Activated naive CD4-positive, alpha-beta T cell (primary cell): ENCODE results near the gene PDPN.

ENCODE experiments used
- DNase-seq, 4 experiments: peaks; one replicate each; lab custom pipeline; 2025; lab: John Stamatoyannopoulos, UW

PDPN gene

GRCh38 chr1:13617773-13618172 is 34.1 kb downstream of the PDPN start:
- no peak for DNase-seq

GRCh38 chr1:13618483-13618882 is 34.9 kb downstream of the PDPN start:
- DNase-seq = no peak

- DNase-seq = no peak
These were observed 36.3 kb downstream of the PDPN start for GRCh38 chr1:13619909-13620308.

GRCh38 chr1:13620825-13621224 is 37.2 kb downstream of the PDPN start:
- DNase-seq = no peak

- no peak for DNase-seq
These were observed 38.8 kb downstream of the PDPN start for GRCh38 chr1:13622446-13622845.

GRCh38 chr1:13623021-13623637 is 39.5 kb downstream of the PDPN start:
- no peak for DNase-seq

GRCh38 chr1:13624526-13624925 is 40.9 kb downstream of the PDPN start:
- no peak for DNase-seq

- DNase-seq = no peak
These were observed 43.5 kb downstream of the PDPN start for GRCh38 chr1:13627127-13627526.

- DNase-seq = no peak
These were observed 44.6 kb downstream of the PDPN start for GRCh38 chr1:13628218-13628617.

- DNase-seq = no peak
These were observed 45.1 kb downstream of the PDPN start for GRCh38 chr1:13628711-13629110.

GRCh38 chr1:13642306-13643004 is 58.8 kb downstream of the PDPN start:
- DNase-seq = no peak

- DNase-seq = no peak
These were observed 59.4 kb downstream of the PDPN start for GRCh38 chr1:13643017-13643416.

GRCh38 chr1:13646521-13646920 is 62.9 kb downstream of the PDPN start:
- no peak for DNase-seq

- DNase-seq = no peak
These were observed 67.6 kb downstream of the PDPN start for GRCh38 chr1:13651279-13651678.

- no peak for DNase-seq
These were observed 68.6 kb downstream of the PDPN start for GRCh38 chr1:13652238-13652637.

- DNase-seq = no peak
These were observed 77.9 kb downstream of the PDPN start for GRCh38 chr1:13661539-13661938.

- no peak for DNase-seq
These were observed 78.9 kb downstream of the PDPN start for GRCh38 chr1:13662493-13662892.

- no peak for DNase-seq
These were observed 80.3 kb downstream of the PDPN start for GRCh38 chr1:13663969-13664368.

- no peak for DNase-seq
These were observed 80.8 kb downstream of the PDPN start for GRCh38 chr1:13664451-13664850.

- DNase-seq = no peak
These were observed 82.7 kb downstream of the PDPN start for GRCh38 chr1:13666317-13666716.
